GM18519 (cell line): ENCODE measurements around the gene ZEB1.
"Not testable (repeated sequence)": the region's sequence is repeated elsewhere in the genome, so short reads cannot be mapped to it uniquely, and the experiment has no call there.

Experiments
- ATAC-seq: cut with Tn5 transposase; IDR thresholded peaks from one replicate; pipeline ENCODE4 v1.9.1; 2021; ENCODE audit warnings: mild to moderate bottlenecking, moderate library complexity; ENCODE audit not compliant: unreplicated experiment, low FRiP score

The ZEB1 gene

DNA sequence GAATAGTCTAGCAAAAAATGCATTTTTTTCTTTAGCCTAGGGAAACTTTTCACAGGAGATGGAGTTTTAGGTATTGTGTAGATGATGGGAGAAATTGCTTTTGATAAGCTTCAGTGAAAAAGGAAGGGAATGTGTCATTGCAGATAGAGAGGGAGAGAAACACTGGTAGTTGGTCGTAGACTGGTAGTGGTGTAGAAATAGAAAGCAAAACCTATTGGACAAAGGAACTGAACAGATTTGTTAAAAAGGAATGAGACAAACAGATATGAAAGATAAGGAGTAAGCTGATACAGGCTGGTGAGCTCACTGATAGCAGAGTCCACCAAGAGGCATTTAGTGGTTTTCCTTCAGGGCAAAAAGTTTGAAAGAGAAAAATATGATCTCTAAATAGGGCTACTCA is 94.3 kb downstream of the ZEB1 start:
- ATAC-seq, result no peak

DNA sequence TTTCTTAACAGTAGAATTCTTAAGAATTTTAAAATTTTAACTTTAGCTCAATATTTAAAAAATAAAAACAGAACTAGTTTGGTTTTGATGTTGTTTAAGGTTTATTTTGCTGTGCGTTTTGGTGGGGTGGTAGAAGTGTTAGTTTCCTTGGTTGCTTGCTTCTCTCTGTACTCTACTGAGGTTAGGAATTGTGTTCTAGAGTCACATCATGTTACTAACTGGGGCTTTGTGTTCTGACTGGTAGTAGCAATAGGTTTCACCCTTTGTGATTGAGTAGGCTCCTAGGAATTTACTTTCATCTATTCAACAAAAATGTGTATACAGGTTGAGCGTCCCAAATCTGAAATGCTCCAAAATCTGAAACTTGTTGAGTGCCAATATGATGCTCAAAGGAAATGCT is 99.5 kb downstream of the ZEB1 start:
- ATAC-seq, result no peak

DNA sequence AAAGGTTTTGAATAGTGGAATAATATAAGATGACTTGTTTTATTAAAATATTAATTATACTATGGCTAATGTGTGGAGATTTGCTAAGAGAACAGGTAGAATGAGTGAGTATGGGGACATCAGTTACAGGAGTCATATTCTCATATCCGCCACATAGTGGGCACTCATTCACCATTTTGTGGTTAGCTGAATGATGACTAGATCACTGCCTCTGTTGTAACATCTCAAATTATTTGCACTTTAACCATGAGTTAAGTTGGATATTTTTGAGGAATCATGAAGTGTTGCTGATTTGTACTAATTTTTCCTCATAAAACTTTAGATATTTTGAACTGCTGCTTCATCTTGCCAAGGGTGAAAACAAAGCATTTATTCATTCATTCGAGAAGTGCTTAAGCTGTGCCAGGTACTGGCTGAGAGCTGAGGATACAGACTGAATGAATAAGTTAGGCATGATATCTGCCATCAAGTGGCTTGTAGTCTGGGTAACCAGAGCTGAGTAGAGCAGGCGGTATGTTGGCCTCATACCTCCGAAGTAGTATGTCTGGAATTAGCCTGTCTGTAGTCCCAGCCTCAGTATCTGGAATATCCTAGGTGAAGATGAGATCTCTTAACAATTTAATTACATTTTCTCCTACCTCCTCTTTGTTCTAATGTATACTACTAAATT is 100.5 kb downstream of the ZEB1 start:
- ATAC-seq, result no peak

DNA sequence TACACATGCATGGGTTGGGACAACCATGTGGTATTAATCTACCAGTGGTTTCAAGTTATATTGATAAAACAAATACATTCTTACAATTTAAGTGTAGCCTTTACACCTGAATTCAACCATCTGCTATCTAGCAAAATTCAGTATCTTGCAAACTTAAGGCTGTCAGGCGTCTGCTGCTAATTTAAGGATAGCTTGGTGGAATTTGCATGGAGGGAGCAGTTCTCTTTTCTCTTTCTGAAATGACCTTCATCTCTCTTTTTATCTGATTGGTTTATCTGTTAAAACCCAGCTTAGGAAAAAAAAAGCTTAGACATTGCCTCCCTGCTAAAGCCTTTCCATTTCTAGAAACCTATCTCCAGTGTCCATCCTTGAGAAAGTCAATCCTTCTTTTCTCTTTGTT is 102.3 kb downstream of the ZEB1 start:
- no peak for ATAC-seq

DNA sequence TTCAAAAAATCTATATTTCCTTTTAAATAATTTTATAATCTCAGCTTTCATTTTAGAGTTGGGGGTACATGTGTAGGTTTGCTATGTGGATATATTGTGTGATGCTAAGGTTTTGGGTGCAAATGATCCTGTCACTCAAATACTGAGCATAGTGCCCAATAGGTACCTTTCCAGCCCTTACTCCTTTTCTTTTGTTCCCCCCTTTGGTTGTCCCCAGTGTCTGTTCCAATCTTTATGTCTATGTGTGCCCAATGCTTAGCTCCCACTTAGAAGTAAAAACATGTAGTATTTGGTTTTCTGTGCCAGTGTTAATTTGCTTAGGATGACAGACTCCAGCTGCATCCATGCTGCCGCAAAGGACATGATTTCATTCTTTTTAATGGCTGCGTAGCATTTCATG is 103.6 kb downstream of the ZEB1 start:
- no peak for ATAC-seq

DNA sequence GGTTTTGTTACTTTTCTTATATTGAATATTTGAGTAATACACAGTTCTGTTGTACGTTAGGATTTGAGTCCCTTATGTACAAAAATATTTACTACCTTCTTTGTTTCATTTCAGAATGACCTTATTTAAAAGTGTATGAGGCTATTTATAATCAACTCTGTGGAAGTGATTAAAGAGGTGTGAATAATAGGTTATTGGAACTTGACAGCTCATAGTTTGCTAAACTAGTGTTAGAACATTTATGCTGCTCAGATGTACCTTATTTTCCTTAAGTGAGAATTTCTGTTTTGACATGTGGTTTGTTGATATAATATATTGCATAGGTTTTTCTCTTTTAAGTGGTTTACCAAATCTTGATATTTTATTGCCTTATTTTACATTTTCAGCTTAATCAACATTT is 105.5 kb downstream of the ZEB1 start:
- no peak for ATAC-seq

DNA sequence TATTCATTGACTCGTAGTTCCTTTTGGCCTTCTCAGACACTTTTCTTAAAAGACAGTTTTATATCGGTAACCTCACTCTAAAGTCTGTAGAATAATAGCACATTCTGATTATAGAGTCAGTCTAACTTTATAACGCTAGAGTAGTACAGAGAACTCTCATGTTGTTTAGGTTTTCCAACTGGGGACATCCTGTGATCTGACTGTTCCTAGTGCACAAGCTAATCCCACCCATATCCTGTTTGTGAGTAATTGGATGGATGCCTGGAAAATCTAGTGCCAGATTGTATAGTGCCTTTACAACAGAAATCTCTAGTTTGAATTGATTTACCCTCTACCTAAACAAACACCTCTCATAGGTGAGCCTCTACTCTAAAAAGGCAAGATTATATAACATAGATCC is 107.4 kb downstream of the ZEB1 start:
- no peak for ATAC-seq

DNA sequence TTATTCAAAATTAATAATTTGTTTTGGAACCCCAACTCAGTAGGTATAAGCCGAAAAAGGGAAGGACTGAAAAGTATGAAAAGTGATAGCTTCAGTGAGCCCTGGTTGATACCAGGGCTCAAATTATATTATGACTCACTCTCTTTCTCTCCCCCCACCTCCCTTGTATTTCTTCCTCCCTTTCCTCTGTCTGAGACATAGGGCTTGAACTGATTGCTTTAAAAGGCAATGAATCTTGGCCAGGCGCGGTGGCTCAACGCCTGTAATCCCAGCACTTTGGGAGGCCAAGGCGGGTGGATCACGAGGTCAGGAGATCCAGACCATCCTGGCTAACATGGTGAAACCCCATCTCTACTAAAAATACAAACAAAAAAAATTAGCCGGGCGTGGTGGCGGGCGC is 108.3 kb downstream of the ZEB1 start:
- ATAC-seq, result not testable (repeated sequence)

DNA sequence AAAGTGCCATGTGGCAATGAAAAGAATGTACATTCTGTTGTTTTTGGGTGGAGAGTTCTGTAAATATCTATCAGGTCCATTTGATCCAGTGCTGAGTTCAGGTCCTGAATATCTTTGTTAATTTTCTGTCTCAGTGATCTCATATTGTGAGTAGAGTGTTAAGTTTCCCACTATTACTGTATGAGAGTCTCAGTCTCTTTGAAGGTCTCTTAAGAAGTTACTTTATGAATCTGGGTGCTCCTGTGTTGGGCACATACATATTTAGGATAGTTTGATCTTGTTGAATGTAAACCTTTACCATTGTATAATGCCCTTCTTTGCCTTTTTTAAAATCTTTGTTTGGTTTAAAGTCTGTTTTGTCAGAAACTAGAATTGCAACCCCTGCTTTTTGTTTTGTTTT is 109.5 kb downstream of the ZEB1 start:
- not testable (repeated sequence) for ATAC-seq

DNA sequence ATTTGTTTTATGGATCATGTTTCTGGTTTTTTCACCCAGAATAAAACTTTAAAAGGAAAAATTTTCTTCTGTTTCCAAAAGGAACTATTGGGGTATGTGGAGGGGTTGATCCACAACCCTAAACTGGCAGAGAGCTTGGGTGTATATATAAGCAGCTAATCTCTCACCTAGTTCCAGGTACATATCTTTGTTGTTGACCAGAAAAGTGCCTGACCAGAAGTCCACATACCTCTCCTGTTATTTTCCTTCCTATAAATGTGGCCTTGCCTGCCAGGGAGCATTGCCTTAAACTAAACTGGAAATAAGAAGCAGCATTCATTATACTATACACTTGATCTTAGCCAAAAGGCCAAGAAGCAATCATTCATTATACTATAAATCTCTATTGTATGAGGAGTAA is 112.0 kb downstream of the ZEB1 start:
- no peak for ATAC-seq

DNA sequence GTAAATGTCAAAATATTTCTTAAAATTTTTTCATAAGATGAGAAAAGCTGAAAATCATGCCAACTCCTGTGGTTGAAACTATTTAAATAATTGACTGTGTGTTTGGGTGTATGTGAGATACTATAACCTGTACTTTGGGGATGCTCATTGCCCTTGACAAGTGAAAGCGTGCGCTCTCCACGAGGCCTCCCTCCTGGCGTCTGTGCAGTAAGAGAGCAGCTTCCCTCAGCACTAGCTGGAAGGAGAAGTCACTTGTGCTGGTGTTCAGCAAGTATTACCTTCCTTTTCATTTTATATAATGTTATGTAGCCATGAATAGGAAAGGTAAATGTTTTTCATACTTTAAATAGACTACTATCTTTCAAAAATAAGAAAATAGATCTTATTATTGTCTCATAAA is 118.9 kb downstream of the ZEB1 start:
- ATAC-seq, result no peak

DNA sequence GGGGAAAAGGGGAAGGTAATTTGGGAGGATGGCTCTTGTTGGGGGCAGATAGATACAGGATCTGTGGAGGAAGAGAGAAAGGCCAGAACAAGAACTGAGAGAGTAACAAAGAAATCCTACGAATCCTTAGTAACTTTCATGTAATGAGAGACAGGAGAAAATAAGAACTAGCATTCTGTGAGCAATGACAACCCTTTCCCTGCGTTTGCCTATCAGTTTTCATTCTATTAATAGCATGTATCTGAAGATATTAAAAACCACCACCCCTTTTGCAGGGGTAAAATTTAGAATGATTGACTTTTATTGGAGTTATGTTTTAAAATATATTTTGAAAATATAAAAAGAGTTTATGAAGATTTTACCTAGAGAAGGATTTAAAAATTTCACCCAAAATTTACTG is 132.8 kb downstream of the ZEB1 start:
- ATAC-seq, result no peak

DNA sequence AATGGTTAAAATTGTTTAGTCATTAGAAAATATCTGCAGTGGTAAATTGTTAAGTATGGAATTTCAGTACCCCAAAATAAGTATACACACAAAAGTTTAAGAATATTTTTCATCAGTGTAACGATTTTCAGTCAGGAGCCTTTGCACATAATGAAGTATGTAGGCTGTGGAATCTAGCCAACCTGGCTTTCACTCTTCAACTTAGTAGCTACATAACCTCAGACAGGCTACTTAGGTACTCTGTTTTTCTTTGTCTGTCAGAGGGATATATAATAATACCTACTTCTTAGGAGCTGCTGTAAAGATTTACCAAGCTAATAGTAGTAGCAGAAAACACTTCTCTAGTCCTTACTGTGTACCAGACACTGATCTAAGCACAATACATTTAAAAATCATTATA is 137.5 kb downstream of the ZEB1 start:
- ATAC-seq, result no peak

DNA sequence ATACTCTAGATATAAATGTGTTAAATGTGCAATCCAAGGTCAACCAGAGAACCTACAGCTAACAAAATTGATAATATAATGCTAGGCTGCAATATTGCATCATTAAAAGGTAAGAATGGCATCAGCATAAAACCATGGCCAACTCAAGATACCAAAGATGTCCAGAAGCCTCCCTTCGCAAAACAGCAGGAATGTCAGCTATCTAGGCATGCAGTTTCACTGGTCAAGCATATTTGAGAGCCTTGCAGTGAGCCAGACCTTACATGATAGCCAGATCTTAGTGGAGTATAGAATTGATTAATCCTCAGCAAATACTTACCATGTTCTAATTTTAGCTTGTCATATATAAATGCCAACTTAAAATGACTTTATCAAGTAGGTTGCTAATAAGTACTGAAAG is 138.8 kb downstream of the ZEB1 start:
- no peak for ATAC-seq

DNA sequence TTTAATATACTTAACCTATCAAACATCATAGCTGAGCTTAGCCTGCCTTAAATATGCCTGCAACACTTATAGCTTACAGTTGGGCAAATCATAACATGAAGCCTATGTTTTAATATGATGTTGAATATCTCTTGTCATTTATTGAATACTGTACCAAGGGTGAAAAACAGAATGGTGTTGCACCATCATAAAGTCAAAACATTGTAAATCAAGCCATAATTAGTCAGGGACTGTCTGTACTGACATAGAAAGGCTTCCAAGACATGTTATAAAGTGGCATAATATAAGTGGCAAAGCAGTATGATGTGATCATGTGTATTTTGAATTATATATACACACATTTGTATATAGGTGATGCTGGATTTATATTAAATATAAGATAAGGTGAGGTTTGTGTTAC is 140.0 kb downstream of the ZEB1 start:
- no peak for ATAC-seq

DNA sequence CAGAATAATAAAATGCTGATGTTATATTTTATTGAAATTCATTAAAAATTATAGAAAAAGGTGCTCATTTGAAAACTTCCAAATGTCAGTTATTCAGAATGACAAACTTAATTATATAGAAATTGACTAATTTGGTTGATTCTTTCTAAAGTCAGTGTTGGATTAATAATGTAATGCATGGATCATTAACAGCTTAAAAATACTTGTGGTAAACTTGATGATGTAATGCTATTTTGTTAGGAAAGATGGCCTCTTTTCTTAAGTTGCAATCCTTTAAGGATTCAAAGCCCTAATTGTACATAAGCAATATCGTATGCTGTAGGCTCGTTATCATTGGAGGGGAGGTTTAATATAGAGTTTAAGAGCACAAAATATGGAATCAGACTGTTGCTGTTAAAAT is 141.2 kb downstream of the ZEB1 start:
- no peak for ATAC-seq

DNA sequence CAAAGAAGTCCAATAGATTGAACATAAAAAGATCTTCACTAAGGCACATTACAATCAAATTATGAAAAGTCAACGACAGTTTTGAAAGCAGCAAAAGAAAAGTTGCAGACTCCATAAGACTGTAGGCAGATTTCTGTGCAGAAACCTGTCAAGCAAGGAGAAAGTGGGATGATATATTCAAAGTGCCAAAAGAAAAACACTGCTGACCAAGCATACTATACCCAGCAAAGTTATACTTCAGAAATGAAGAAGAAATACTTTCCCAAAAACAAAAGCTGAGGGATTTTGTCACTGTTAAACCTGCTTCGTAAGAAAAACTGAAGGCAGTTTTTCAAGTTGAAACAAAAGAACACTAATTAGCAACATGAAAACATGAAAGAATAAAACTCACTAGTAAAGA is 145.5 kb downstream of the ZEB1 start:
- ATAC-seq, result no peak

DNA sequence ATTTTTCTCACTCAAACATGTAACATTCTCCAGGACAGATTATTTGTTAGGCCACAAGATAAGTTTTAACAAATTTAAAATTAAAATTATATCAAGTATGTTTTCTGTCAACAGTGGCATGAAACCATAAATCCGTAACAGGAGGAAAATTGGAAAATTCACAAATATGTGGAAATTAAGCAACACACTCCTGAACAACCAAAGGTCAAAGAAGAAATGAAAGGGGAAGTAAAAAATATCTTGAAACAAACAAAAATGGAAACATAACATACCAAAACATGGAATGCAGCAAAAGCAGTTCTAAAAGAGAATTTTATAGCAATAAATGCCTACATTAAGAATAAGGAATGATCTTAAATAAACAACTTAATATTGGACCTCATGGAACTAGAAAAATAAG is 147.3 kb downstream of the ZEB1 start:
- no peak for ATAC-seq

DNA sequence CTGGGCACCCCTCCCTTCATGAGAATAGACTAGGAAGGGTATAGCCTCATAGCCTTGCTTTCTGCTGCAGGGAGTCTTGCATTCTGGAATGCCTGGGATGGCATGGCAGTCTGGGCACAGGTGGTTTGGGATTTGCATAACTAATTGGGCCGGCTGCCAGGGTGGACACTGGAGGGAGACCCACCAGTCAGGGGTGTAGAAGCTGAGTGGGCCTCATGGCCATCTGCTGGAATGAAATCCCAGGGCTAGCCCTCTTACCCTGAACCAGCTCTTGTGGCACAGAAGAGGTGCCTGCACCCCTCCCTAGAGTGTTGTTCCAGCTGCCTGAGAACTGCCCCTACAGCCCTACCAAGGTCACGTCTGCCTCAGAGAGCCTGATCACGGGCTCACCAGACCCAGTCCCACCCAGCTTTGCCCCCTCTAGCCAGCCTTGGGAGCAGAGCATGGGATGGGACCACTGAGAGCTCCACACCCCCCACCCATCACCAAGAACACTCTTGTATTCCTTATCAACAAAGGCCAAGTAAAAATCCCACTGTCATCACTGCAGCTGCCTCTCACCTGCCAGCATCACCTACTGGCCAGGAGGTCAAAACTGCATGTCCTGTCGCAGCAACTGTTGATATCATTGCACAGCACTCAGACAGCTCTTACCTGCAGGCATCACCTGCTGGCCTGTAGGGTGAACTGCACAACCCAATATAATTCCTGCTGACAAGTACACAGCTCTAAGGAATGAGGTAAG is 148.9 kb downstream of the ZEB1 start:
- no peak for ATAC-seq

DNA sequence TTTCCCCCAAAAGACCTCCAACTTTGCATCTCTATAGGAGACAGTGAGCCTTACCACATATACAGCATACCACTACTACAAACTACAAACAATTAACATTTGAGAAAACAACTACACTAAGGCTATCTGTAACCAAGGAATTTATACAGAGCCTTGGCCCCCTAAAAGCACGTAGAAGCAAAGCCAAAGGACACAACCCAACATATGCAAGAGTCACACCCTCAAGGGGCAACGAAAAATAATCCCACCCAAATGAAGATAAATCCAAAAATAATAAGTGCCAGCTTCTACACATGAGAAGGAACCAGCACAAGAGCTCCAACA is 149.5 kb downstream of the ZEB1 start:
- no peak for ATAC-seq

DNA sequence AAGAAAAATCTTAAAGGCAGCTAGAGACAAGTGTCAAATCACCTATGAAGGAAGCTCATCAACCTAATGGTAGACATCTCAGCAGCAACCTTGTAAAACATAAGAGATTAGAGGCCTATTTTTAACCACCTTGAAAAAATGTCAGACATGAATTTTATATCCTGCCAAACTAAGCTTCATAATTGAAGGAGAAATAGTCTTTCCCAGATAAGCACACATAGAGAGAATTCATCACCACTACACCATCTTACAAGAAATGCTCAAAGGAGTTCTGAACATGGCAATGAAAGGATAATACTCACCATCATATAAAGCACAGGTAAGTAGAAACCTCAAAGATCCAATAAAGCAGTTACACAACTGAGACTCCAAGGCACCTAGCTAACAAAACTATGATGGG is 156.5 kb downstream of the ZEB1 start:
- no peak for ATAC-seq

DNA sequence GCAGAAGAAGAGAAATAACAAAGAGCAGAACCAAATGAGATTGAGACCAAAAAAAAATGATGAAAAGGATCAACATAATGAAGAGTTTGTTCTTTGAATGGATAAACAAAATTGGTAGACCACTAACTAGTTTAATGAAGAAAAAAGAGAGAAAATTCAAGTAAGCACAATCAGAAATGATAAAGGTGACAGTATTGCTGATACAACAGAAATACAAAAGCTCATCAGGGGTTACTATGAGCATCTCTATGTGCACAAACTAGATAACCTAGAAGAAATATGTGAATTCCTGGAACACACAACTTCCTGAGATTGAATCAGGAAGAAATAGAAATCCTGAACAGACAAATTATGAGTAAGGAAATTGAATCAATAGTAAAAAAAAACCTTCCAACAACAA is 157.1 kb downstream of the ZEB1 start:
- no peak for ATAC-seq

DNA sequence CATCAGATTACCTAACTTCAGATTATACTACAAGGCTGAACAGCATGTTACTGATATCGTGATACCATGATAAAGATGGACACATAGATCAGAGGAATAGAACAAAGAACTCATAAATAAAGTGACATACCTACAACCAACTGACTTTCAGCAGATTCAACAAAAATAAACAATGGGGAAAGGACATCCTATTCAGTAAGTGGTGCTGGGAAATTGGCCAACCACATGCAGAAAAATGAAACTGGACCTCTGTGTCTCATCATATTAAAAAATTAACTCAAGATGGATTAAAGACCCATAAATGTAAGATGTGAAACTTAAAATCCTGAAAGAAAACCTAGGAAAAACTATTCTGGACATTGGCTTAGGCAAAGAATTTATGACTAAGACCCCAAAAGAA is 158.6 kb downstream of the ZEB1 start:
- ATAC-seq, result no peak
